ENCODE measurements around the gene CA10.

- no peak for TF ChIP-seq EZH2 (IDR thresholded peaks at IDR 0.05; ENCODE audit: borderline replicate concordance, insufficient read depth, low read depth, low read length, poor library complexity, severe bottlenecking)
- TF ChIP-seq CTCF (IDR thresholded peaks at IDR 0.05): no peak
Observed at GRCh38 chr17:51721730-51722129, 436.8 kb downstream of the CA10 start.
